ENCODE results near the gene SLC2A5.

GRCh38 chr1:9062021-9062471, 7.4 kb downstream of the SLC2A5 start:
- TF ChIP-seq CTCF (IDR thresholded peaks at IDR 0.05) (no peak), POLR2AphosphoS5 (IDR thresholded peaks at IDR 0.05; ENCODE audit: insufficient read depth in 1 of 2, low read depth in 1 of 2) (no peak)
